Caki2 (cell line): Measurements from ENCODE around the gene LRFN2. TPM values are rescaled to one million over a fixed set of nuclear protein-coding genes. Genes with fewer than 3 reads are reported as not detected.

Experiments
- DNase-seq: peaks from one replicate; pipeline ENCODE4 v3.0.0-alpha.2; 2015; ENCODE audit warnings: low read depth
- in situ Hi-C: cut with HindIII; loops from 2 replicates; pipeline ENCODE4 v1.10.0; 2016; ENCODE audit warnings: low sequenced_read_pairs, low pct_unique_long_range_greater_than_20kb, mixed read lengths
- total RNA-seq: library from RNA; depleted of rRNA; stranded (reverse); fragments of >200 nt; shearing (Covaris generic); gene quantifications from 2 replicates; pipeline ENCODE4 v1.2.3, GENCODE V29; 2014; ENCODE audit warnings: low replicate concordance

Gene LRFN2
- total RNA-seq, 1 experiment from 2014 or later, result not detected

GRCh38 chr6:40427196-40427595 lies 160.0 kb downstream of the LRFN2 start:
- in situ Hi-C loops, result no loop called here

GRCh38 chr6:40426346-40427066 lies 160.7 kb downstream of the LRFN2 start:
- in situ Hi-C loops, result no loop called here

More at GRCh38 chr6:40427196-40427595, 160.0 kb downstream of the LRFN2 start:
- peak; percentile 18 for DNase-seq

DNA sequence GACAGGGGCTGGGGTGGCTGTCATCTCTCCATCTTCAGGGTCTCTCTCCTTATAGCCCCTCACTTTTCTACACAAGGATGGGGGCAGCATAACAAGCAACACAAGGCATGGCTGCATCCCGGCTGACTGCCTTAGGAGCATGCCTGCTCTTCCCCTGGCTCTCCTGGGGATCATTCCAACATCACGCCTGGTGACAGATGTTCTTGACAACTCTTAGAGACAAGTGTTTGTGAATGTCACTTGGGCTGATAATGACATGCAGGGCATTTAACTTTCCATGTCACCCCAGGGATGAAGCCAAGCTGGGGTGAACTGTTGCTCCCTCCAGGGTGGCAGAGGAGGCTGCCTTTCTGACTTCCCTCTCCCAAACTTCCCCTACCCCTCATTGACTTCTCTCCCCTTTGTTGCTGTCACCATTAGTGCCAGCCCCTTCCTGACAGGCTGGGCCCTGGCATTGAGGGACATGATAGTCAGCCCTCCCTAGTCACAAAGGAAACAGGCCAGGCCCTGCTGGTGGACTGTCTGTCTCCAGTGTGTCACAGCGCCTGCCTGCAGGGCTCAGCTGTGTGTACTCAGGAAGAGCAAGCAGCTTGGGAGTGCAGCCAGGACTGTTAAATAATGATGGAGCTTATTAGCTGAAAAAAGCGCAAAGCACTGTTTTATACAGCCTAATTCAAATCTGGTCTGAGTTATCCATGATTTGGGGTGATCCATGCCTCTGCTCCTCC lies 161.8 kb downstream of the LRFN2 start:
- in situ Hi-C loops, result no loop called here
- DNase-seq, result no peak

More at GRCh38 chr6:40426346-40427066, 160.7 kb downstream of the LRFN2 start:
- no peak for DNase-seq

- in situ Hi-C loops, result no loop called here
- no peak for DNase-seq
These were observed 165.1 kb downstream of the LRFN2 start for GRCh38 chr6:40422046-40422445.

GRCh38 chr6:40419946-40420728 lies 167.0 kb downstream of the LRFN2 start:
- no peak for DNase-seq
- in situ Hi-C loops, result no loop called here

DNA sequence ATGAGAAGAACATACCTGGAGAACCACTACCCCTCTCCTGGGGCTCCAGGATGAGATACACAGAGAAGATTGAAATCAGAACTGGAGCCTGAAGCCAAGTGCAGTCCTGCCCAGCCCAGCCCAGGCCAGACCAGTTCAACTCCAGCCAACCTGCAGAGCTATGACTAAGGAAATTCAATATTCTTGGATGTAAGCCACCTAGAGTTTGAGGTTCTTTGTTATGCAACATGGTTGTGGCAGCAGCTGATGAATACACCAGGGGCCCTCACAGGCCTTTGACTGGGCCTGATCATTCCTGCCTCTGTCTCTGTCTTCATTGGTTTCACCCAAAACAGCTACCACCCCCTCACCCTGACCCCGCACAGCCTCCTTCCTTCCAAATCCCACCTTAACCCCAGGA lies 167.8 kb downstream of the LRFN2 start:
- DNase-seq, result no peak
- in situ Hi-C loops, result no loop called here

GRCh38 chr6:40417031-40417430 lies 170.1 kb downstream of the LRFN2 start:
- no peak for DNase-seq
- in situ Hi-C loops, result no loop called here

DNA sequence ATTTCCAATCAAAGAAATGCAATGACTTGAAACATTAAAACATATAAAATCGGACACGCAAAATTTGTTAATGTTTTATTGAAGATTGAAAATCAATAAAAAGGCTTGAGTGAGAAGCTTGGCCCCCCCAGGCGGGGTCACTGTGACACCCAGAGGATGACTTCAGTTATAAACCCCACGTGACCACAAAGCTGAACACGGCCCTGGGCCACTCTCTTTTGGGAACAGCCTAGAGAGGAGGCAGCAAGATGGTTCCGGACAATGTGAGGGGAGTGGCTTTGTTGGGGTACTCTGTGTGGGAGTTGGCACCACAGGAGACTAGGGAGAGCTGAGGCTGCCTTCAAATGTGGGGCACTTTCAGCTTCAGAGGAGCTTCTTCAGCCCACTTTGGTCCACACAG lies 172.5 kb downstream of the LRFN2 start:
- DNase-seq, result no peak
- in situ Hi-C loops, result no loop called here

DNA sequence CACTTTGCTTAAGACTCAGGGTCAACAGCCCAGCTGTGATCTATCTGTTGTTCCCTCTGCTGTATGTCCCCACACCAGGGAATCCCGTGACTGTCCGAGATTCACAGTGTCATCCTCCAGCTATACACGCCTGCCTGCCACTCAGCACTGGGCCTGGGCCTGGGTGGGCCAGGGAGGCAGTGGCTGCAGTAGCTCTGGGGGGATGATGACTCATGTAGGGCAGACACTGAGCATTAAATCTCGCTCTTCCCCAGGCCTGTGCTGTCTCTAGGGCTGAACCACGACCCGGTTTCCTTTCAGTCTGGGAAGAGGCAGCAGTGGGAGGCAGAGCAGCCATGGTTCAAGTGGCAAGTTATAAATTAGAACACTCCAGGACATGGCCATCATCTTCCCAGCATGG lies 173.9 kb downstream of the LRFN2 start:
- DNase-seq, result no peak
- in situ Hi-C loops, result no loop called here

DNA sequence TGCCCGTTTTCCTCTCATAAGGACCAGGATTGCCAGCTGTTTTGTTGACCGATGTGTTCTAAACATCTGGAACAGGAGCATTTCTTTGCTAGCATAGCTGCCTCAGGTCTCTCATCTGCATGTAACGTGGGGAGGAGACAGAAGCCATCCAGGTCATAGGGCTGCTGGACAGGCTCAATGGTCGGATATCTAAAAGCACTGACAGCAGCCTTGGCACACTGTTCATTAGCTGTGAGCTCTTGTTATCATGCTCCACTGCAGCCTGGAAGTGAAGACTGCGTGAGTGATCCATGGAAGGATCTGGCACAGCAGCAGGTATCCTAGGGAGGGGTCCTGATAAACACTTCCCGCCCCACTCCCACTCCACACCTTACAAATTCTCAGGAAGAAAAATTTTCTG lies 175.3 kb downstream of the LRFN2 start:
- no peak for DNase-seq
- in situ Hi-C loops, result no loop called here

DNA sequence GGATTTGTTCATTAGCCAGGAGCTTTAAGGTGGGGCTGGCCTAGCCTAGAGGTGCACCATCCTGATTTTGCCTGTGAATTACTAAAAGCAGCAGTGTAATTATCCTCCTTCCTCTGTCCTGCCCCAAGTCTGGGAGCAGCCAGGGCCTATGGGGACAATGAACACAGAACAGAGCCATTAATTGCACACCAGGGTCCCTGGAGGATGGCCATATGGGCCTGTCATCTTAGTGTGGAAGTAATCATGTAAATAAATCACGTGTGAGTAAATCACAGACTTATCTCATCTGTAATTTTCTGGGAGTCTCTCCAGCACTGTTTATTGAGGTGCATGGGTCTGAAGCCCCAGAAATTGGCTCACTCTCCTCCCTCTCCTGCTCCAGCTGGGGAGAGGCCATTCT lies 176.3 kb downstream of the LRFN2 start:
- DNase-seq, result no peak
- in situ Hi-C loops, result no loop called here

GRCh38 chr6:40409716-40410397 lies 177.3 kb downstream of the LRFN2 start:
- DNase-seq, result no peak
- in situ Hi-C loops, result no loop called here

DNA sequence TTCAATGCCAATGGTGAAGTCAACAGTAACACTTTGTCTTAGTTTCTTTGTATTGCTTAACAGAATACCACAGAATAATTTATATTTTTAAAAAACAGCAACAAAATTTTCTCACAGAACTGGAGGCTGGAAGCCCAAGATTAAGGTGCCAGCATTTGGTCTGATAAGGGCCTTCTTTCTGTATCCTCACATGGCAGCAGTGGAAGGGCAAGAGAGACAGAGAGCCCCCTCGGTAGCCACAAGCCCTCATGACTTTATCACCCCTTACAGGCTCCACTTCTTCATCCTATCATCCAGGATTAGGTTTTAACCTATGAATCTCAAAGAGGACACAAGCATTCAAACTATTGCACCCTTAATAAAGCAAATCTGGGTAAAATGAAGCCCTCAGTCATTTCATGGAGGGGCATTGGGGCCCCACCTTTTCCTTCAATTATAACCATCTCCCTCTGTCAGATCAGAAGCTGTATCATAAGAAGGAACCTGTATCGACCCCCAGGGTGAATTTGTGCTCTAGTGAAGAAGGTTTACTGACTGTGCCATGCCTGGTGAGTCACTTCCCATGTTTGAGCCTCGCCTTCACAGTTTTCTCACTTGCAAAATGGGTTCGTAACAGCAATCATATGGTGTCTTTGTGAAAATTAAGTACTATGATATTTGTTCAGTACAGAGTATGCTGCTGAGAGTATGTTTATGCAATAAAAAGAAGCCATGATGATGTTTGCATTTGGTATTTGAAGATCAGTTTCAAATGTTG lies 178.2 kb downstream of the LRFN2 start:
- DNase-seq, result no peak
- in situ Hi-C loops, result no loop called here

DNA sequence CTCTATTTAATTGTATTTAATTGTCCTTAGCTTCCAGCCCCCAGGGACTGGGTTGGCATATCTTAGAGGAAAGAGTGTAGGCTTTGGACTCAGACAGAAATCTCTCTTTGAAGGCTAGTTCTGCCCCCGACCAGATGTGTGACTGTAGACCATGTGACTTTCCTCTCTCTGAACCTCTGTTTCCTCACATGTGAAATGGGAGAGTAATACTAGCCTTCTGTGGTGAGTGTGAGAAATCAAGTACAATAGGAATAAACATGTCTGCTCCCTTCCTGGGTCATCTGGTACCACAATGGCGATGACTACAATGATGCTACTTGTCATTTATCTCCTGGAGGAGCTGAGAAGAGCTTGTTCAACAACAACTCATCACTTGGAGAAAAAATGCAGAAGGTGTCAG lies 179.9 kb downstream of the LRFN2 start:
- DNase-seq, result no peak
- in situ Hi-C loops, result no loop called here

- DNase-seq, result no peak
- in situ Hi-C loops, result no loop called here
These were observed 181.0 kb downstream of the LRFN2 start for GRCh38 chr6:40406175-40406574.

DNA sequence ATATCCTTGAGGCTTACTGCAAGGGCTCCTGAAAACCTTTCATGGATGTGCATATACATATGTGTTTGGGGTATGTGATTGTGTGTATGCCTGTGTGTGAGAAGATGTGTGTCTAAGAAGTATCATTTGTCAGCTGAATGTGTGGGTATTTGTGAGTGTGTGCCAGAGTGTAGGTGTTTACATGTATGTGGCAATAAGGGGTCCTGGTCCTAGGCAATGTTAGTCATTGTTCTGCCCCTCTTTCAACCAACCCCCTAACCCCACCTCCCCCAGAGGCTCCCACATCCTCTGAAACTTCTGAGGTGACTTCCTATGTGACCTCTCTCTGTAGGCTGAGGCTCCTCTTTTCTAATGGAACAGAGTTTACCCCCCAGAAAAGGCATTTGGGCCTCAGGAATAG lies 186.4 kb downstream of the LRFN2 start:
- no peak for DNase-seq
- in situ Hi-C loops, result no loop called here

- DNase-seq, result no peak
- in situ Hi-C loops, result no loop called here
These were observed 187.2 kb downstream of the LRFN2 start for GRCh38 chr6:40399888-40400457.
